Right renal pelvis (tissue), 4 donors: ENCODE data around the gene NBEAL2. TPM values are rescaled to one million over a fixed set of nuclear protein-coding genes. Genes with fewer than 3 reads are reported as not detected.

Source experiments
- DNase-seq, 4 donors: peaks; one replicate each; pipeline ENCODE4 v3.0.0-alpha.2; 2013; ENCODE audit warnings: low read depth in 4 of 4, low spot score in 3 of 4, missing footprints in 1 of 4
- polyA plus RNA-seq, 4 donors: library from polyadenylated mRNA; unstranded; fragments of 120-200 nt; gene quantifications; one replicate each; pipeline ENCODE4 v1.2.1, GENCODE V29; 2013; ENCODE audit not compliant: insufficient read length in 4 of 4

NBEAL2 gene
- polyA plus RNA-seq, 4 donors: 29.9 to 51.7 (median 38.3) TPM

DNA sequence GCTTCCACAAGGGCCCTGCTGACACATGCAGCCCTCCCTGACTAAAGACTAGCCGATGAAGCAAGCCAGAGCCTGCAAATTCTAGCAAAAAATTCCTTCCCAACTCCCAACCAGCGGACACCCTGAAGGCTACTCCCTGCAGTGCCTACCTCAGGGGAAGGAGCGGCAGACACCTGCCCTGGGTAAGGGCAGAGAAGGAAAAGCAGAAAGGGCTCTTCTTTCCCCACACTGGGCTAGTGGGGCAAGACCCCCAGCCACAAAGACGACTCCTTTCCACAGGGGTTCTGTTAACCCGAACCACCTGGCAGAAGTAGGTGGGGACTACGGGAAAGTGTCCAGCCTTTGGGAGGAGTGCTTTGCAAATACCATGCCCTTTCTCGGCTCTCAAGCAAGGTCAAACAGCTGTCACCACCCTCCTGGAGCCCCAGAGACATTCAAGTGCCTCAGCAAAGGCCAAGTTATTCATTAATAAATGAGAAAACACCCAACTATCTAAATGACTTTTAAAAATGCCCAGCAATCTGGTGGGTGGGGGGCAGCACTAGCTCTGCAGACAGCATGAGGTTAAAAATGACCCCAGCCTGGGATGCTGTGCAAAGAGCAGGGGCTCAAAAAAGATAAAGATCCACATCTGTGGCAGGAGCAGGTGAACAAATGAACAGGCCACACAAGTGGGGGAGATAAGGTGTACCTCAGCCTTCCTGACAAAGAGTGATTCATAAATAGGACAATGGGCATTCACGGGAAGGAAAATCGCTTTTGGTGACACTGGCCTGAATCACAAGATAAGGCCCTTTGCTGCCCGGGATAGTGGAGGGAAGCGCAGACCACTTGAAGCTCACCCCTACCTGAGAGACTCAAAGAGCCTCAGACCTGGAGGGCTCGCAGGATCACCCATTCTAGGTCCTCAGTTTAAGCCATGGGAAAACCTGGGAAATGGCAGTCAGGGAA, 36.0 kb upstream of the NBEAL2 start:
- DNase-seq: no peak

DNA sequence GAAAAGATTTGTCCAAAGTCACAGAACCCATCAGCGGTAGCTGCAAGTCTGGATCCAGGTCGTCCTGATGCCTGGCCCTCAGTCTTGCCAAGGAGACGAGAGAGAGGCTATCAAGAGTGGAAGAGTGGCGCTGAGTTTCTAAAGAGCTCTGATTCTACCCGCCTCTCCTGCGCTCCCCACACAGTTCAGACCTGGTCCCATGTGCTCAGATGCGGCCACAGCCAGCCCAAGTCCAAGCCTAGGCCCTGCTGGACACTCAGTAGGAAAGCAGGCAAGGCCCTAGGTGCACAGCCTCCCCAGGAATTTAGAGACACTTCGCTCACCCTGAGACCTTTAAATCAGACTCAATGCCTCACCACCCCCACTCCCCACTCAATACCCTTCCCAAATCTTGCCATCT, 35.3 kb upstream of the NBEAL2 start:
- DNase-seq: no peak

DNA sequence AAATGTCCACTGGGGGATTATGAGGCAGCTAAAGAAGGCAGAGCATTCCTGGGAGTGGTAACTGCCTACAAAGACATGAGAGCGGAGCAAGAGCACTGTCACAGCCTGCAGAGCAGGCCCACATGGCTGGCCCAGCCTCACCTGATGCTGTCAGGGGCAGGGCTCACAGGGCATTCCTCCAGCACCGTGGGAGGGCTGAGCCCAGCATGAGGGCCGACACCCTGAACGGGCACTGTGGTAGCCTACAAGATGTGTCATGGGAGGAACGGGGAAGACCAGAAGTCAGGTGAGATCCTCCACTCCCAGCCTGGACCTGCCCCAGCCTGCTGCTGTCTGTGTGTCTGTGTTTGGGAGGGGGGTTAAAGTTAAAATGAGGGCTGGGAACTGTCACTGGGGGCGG, 33.0 kb upstream of the NBEAL2 start:
- DNase-seq: no peak

DNA sequence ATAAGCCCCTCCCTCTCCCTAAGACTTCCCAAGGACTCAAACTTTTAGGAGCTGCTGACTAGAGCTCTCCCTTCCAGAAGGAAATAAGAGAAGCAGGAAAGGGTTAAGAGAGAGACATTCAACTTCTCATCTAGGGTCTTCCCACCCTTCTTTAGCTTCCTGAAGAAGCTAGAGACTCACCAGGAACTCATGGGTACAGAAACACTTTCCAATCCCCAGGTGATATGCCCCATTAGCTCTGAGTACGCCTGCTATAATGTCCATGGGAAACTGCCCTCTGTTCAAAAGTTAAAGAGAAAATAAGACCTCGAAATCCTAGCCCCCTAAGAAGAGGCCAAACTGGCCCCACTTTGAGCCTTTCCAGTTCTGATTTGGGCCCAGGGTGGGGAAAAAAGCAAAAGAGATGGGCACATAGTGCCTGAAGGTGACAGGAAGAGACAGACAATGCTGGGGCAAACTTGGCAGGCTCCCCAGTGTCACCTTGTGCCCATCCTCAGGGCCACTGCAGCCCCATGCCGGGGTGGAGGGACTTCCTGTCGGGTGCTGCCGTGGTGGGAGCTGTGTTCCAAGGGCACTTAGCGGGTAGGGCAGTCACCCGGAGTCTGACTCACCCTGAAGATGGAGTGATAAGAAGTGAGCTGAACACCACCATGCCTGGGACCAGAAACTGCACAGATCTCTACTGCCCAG, 32.5 kb upstream of the NBEAL2 start:
- no peak for DNase-seq

DNA sequence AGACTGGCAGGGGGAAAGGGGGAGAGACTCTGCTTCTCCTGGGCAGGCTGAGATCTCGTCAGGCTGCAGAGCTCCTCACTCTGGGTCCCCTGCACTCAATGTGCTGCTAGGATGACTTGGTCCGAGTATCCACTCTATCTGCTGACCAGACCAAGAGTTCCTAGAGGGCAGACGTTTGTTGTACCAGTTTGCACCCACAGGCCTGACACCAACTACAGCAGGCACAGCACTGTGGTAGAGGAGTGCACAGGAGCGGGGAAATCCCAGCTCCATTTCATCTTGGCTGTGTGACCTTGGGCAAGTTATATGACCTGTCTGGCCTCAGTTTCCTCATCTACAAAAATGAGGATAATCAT, 31.9 kb upstream of the NBEAL2 start:
- no peak for DNase-seq

DNA sequence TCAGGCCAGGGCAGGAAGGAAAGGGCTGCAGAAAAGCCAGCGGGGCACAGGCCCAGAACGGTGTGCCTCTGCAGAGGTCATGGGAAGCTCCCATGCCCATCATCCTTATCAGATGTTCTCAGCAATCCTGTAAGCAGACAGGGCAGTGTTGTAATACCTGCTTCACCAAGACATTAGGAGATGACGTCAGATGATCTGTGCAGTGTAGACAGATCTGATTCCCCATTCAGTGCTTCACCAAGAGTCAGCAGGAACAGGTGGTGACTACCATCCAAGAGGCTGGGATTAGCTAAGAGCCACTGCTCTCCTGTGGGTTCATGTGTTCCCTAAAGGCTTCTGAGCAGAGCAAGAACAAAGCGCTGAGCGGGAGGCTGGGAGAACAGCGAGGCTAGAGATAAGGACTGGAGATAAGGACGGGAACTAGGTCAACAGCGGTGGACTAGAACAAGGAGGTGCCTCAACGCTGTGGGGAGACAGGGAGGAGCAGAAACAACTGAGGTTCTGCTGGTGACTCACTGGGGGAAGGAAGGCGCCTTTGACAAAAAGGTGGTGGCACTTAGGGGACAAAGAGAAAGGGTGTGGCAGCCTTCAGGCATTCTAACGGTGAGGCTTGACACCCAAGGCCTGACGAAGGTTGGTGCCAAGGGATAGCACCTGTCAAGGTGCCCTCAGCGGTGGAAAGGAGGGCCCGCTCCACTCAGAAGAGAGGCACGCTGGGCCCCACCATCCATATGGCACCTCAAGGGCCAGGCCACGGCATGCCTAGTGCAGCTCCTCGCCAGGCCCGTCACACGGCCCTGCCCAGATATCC, 31.3 kb upstream of the NBEAL2 start:
- DNase-seq: no peak

DNA sequence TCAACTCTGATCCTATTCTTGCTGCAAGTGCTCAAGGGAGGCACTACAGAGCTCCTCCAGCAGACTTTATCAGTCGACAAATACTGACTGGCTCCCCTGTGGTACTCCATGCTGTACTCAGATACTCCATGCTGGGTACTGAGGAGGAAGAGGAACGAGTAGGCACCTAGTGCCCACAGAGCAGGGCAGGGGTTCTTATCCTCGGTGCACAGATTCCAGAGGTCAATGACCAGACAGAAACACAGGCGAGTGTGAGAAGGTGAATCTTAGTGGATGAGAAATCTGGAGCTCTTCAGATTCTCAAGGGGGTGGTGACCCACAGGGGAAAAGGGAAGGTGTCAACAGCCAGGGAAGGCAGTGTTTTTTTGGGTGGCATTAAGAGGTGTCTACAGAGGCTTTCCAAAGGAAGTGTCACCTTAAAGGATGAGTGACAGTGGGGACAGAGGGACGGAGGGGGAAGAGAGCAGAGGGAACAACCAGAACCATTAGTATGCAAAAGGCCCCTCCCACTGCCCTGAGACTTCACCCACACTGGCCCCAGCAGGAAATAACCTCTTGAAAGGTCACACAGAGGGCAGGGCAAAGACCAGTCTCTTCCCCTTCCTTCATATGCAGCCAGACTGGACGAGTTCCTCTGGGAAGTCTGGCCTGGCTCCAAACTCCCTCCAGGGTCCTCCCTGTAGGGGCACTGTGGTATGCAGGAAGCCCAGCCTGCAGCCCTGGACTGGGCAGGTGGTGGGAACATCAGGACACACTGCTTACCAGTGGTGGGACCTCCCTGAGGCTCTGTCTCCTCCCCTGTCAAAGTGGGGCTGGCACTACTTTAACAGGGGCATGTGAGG, 30.4 kb upstream of the NBEAL2 start:
- DNase-seq: no peak

DNA sequence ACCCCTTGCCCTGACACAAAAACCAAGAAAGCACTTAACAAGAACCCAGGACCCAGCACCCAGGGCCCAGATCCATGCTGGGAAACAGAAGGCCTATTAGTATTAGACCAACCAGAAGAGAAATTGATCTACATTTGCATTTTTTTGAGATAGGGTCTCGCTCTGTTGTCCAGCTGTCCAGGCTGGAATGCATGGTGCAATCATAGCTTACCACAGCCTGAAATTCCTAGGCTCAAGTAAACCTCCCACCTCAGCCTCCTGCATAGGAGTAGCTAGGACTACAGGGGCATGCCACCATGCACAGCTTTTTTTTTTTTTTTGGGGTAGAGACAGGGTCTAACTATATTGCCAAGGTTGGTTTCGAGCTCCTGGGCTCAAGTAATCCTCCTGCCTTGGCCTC, 29.3 kb upstream of the NBEAL2 start:
- no peak for DNase-seq

DNA sequence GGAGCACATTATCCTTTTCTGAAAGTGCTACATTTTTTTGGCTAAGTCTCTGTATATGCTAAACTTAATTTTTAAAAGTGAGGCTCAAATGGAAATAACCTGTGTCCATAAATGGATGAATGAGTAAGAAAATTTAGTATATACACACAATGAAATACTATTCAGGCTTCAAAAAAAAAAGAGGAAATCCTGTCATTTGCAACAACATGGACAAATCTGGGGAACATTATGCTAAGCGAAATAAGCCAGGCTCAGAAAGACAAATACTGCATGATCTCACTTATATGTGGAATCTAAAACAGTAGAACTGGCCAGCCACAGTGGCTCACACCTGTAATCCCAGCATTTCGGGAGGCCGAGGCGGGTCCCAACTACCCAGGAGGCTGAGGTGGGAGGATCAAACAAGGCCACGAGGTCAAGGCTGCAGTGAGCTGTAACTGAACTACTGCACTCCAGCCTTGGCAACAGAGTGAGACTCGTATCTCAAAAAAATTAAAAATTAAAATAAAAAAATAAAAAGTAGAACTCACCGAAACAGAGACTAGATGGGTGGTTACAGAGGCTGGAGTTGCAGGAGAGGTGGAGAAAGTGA, 28.7 kb upstream of the NBEAL2 start:
- no peak for DNase-seq

DNA sequence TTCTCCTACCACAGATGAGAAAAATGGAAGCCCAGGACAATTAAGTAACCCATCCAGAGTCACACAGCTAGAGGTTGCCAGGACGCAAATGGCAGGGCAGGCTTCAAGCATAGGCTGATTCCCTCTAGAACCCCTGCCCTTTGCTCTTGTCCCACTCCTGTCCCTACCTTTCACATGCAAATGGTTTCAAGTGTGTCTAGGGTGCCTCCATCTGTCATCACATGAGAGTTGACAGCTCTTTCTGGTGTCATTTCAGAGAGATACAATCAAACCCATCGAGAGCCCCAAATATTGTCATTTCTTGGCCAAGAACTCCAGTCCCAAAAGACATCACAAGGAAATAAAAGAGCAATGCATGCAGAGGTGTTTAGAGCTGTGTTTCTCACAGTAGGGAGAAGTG, 26.7 kb upstream of the NBEAL2 start:
- DNase-seq: no peak

DNA sequence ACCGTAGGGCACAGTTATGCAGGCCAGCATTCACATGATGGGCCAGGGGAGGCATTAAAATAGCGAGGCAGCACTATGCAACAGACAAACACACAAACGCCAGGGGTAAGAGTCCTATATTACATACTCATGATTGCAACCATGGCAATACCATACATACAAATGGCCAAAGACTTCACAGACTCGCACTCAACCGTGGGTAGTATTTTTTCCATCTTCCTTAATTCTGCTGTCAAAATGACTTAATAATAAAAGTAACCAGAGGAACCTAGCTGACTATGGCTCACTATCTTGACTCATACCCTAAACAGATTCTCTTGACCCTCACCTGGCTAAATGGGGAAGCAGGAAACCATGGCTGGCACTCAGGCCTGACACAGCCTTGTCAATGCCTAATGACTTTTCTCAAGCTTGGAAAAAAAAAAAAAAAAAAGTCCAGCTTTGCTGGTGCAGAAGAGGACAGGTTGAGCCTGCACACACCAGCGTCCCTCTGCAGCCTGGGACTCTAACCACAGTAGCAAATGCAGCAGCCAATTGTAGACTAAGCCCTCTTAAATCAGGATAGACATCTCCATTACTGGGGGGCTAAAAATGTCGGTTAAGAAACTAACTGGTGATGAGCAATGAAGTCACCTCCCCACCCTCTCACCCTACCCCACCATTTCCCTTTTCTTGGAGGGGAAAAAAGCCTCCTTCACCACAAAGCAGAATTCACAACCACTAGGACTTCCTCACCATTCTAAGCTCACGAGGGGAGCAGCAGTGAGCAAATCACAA, 26.0 kb upstream of the NBEAL2 start:
- no peak for DNase-seq

DNA sequence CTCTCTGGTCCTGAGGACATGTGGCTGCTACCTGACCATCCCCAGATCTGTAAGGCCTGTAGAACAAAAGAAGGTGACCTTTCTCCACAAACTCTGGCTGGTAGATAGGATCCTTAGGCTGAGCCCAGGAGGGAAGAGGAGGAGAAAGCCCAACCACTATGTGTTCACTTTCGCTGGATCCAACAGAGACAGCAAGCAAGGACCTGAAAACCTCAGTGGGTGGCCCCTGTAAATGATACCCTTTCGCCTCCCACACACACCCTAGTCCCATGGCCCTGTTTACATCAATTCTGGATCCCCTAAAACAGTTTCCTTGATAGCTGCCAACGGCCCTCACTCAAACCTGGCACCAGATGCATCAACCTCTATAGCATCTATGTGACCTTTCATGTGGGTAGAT, 25.3 kb upstream of the NBEAL2 start:
- no peak for DNase-seq

DNA sequence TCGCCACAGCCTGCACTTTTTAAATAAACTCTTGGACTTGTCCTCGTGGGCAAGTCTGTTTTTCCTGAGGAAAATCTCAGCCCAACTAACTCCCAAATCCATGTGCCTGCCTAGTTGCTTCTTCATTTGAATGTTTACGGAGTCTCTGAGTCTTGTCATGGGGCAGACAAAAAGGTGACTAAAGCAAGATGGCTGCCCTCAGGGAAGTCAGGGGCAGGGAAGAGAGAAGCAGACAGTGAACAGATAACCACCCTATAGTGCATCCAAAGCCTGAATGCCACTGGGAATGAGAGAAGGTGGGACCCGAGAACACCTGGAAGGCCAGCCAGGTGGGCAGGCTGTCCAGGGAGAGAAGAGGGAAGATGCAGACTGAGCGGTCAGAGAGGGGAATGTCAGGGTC, 24.3 kb upstream of the NBEAL2 start:
- DNase-seq: no peak

DNA sequence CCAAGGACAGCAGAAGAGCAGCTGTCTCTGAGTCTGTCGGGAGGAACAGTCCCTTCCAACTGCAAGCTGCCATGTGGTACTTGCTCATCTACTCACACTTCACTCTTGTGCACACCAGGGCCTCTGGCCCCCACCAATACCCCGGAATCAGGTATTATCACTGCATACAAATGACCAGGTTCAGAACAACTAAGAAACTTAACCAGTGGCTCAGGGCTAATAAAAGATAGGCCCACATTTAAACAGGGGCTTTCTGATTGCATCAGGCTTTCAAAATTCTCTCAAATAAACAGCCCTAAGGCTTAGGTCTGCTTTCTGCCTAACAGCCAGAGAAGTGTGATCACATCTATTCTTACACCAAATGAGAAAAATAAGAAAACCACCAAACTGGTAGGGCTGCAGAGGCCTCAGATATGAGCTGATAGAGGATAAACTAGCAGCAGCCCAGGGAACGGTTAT, 23.6 kb upstream of the NBEAL2 start:
- DNase-seq: no peak

DNA sequence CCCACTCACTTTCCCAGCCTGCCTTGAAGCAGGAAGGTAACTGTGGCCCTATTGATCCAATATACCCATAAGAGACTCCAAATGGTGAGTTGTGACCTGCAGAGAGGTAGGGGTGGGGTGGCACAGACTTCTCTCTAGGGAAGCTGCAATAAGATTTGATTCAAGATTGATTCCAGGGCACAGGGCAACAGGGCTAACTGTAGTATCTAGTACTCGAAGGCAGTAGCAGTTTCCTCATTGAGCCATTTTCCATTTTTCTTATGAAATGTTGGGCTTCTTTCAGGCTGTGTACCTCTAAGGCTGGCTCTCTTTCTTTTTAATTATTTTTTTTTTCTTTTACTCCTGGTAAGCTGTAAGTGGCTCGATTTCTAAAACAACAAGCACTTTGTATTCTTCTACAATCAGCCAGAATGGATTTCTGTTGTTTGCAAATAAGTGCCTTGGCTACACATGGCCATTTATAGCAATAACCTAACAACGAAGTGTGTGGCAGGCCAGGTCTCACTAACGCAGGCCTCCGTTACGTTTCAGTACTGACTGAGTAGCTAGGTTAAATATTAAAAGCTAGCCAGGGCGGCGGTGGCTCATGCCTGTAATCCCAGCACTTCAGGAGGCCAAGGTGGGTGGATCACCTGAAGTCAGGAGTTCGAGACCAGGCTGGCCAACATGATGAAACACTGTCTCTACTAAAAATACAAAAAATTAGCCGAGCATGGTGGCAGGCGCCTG, 22.2 kb upstream of the NBEAL2 start:
- DNase-seq: no peak

DNA sequence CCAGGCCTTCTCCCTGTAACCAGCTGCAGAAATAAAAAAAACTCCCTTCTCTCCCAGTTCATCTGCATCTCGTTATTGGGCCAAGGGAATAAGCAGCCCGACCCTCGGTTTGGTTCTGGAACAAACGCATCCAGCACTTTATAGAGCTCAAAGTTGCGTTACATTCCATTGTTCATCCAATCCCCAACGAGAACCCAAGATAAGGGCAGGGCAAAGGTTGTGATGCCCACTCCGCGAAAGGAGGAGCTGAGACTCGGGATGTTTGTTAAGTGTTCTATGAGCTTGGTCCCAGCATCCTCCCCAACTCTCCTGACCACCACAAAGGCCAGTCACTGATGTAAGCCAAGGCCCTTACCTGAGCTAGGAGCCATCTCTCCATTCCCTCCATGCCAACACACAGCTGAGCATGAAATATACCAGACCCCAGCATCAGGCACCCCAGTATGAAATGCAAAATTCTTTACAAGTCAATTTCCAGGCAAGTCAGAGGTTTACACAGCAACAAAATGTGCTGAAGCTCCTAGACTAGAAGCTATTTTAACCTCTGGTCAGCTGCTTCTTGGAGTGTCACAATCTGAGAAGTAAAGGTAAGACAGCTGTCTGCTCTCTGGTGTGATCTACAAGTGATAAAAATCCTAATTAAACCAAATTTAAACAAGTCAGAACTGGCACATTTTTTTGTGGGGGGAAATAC, 20.9 kb upstream of the NBEAL2 start:
- no peak for DNase-seq

DNA sequence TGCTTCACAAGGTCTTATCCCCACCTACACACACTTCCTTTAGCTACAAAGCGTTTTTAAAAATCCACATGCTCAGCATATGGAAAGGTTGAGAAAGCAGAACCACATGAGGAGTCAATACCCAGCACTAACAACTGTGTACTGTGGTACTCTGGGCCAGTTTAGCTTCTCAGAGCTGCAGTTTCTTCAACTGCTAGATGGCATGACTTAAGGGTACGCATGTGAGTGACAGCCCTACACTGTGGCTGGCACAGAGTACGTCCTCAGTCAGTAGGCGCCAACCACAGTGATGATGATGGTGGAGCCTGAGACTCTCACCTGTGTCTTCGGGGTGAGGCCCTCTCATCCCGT, 20.3 kb upstream of the NBEAL2 start:
- DNase-seq: no peak

DNA sequence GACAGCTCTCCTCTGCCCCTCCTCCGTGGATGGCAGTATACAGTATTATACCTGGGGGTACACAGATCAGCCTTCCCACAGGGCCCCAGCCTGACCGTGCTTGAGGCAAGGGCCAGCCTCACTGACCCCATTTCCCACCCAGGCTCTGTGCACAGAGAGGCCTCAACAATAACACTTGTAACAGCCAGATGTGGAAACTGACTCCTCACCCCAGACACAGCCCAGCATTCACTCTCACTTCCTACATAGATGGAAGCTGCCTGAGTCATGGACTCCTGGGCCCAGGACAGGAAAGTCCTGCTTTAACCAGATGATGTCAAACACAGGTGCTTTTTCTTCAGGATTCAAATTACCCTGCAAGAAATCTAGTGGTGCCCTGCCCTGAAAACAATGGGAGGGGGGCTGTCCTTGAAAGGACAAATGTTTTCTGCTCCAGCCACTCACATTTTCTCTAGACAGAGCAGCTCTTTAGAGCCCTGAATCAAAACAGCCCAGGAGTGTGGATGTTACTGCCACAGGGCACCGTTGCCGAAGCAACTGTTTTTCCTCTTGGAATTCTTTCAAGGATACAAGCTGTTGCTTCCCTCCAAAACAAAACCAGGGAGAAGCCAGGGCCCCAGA, 19.3 kb upstream of the NBEAL2 start:
- DNase-seq: no peak
